Measurements from ENCODE around the gene NUCB1. TPM values are rescaled to one million over a fixed set of nuclear protein-coding genes. Genes with fewer than 3 reads are reported as not detected.
"Not testable (repeated sequence)": the region's sequence is repeated elsewhere in the genome, so short reads cannot be mapped to it uniquely, and the experiment has no call there.

Gene NUCB1
- total and polyA plus RNA-seq, 10 donors, result 67.6 to 321 (median 237) TPM

GRCh38 chr19:48918071-48918470 is 18.0 kb downstream of the NUCB1 start:
- peaks cover 2 to 100% (median 87%) of the 10 kb centered on the region in 6 donors for H3K36me3 ChIP-seq
- H3K27me3 ChIP-seq (replicated peaks in 1 of 7), result no peaks in the 10 kb centered on the region
- no peaks in the 10 kb centered on the region for H3K9me3 ChIP-seq
- DNase-seq, result no peak
- intact Hi-C loops (cut with DNase I; ENCODE audit: low total_unique reads), result no loop called here
- H3K4me3 ChIP-seq, result no peak overlapping the region
- peak overlapping the region in 2 of 8 donors; percentile 11 to 55 for H3K27ac ChIP-seq
- WGBS, 5 donors, result 47 to 63% (median 54%) methylated on average over 6 of the region's 6 CpGs
- peak in 2 of 3 donors; percentile 16 to 23 for TF ChIP-seq POLR2AphosphoS5 (IDR thresholded peaks at IDR 0.05)
- no peak for TF ChIP-seq CTCF (IDR thresholded peaks at IDR 0.05 in 8 of 11, conservative IDR thresholded peaks at IDR 0.05 in 3 of 11)
- TF ChIP-seq POLR2A (IDR thresholded peaks at IDR 0.05), result no peak
- H3K4me1 ChIP-seq, result peaks cover 0 to 7% (median 0%) of the 10 kb centered on the region in 6 donors

DNA sequence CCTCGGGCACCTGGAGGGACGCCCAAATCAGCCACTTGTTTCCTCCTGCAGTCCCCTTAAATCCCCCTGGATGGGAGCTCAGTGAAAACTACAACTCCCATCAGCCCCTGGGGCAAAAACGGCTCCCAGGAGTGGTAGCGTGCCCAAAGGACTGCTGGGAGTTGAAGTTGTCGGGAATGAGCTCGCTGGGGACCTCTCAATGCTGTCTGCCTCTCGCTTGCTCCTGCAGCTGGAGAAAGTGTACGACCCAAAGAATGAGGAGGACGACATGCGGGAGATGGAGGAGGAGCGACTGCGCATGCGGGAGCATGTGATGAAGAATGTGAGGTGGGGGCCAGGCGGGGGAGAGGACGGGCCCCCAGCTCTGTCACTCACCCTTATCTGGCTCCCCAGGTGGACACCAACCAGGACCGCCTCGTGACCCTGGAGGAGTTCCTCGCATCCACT is 18.7 kb downstream of the NUCB1 start:
- no peak for TF ChIP-seq POLR2A (IDR thresholded peaks at IDR 0.05)
- no peak for TF ChIP-seq CTCF (IDR thresholded peaks at IDR 0.05 in 8 of 11, conservative IDR thresholded peaks at IDR 0.05 in 3 of 11)
- peak in 2 of 3 donors; percentile 20 to 54 for TF ChIP-seq POLR2AphosphoS5 (IDR thresholded peaks at IDR 0.05)
- intact Hi-C loops (cut with DNase I; ENCODE audit: low total_unique reads), result no loop called here

GRCh38 chr19:48919271-48919670 is 19.2 kb downstream of the NUCB1 start:
- H3K27me3 ChIP-seq (replicated peaks in 1 of 7); H3K4me1 ChIP-seq; H3K4me3 ChIP-seq; H3K27ac ChIP-seq; DNase-seq; H3K9me3 ChIP-seq; intact Hi-C loops (cut with DNase I; ENCODE audit: low total_unique reads): not testable (repeated sequence)
- H3K36me3 ChIP-seq, result peaks cover 2 to 100% (median 79%) of the 10 kb centered on the region in 6 donors
- WGBS, 5 donors, result 89 to 96% (median 94%) methylated on average over 8 of the region's 8 CpGs

More for the DNA sequence above, 18.7 kb downstream of the NUCB1 start:
- no peaks in the 10 kb centered on the region for H3K9me3 ChIP-seq
- H3K4me1 ChIP-seq, result peaks cover 0 to 7% (median 0%) of the 10 kb centered on the region in 6 donors
- H3K27me3 ChIP-seq (replicated peaks in 1 of 7), result no peaks in the 10 kb centered on the region
- DNase-seq, result no peak
- peaks cover 2 to 100% (median 84%) of the 10 kb centered on the region in 6 donors for H3K36me3 ChIP-seq
- no peak overlapping the region for H3K27ac ChIP-seq
- H3K4me3 ChIP-seq, result no peak overlapping the region
- 87 to 95% (median 92%) methylated on average over 16 to 18 of the region's 18 CpGs for WGBS, 5 donors

DNA sequence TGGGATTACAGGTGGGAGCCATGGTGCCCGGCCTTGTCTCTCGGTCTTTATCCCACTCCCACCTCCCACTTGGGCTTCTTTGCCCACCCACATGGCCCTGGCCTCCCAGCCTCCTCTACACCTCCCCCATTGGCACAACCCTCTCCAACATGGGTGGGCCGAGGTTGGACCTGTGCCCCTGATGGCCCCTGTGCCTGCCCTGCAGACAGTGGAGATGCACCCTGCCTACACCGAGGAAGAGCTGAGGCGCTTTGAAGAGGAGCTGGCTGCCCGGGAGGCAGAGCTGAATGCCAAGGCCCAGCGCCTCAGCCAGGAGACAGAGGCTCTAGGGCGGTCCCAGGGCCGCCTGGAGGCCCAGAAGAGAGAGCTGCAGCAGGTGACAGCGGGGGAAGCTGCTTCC is 20.8 kb downstream of the NUCB1 start:
- H3K27ac ChIP-seq, result no peak overlapping the region
- WGBS, 5 donors, result 79 to 92% (median 85%) methylated on average over 7 to 10 of the region's 10 CpGs
- intact Hi-C loops (cut with DNase I; ENCODE audit: low total_unique reads), result no loop called here
- no peaks in the 10 kb centered on the region for H3K9me3 ChIP-seq
- peaks cover 2 to 83% (median 64%) of the 10 kb centered on the region in 6 donors for H3K36me3 ChIP-seq
- H3K27me3 ChIP-seq (replicated peaks in 1 of 7), result no peaks in the 10 kb centered on the region
- peak in 1 of 3 donors; percentile 57 for TF ChIP-seq POLR2AphosphoS5 (IDR thresholded peaks at IDR 0.05)
- no peak for TF ChIP-seq POLR2A (IDR thresholded peaks at IDR 0.05)
- no peak for TF ChIP-seq CTCF (IDR thresholded peaks at IDR 0.05 in 8 of 11, conservative IDR thresholded peaks at IDR 0.05 in 3 of 11)
- peaks cover 0 to 7% (median 0%) of the 10 kb centered on the region in 6 donors for H3K4me1 ChIP-seq
- no peak for DNase-seq
- H3K4me3 ChIP-seq, result no peak overlapping the region

Measured in spleen (tissue), 11 donors.